ENCODE results near the gene GP2. TPM values are rescaled to one million over a fixed set of nuclear protein-coding genes. Genes with fewer than 3 reads are reported as not detected.

The GP2 gene
- total RNA-seq, 4 donors from 2014 or later, result not detected

GRCh38 chr16:20308266-20308665 lies 19.0 kb downstream of the GP2 start:
- Histone ChIP-seq H3K4me3 (no peak overlapping the region), H3K9me3 (no peaks in the 10 kb centered on the region), H3K36me3 (no peaks in the 10 kb centered on the region), H3K27ac (no peak overlapping the region), H3K27me3 (no peaks in the 10 kb centered on the region), H3K4me1 (no peaks in the 10 kb centered on the region)
- TF ChIP-seq CTCF (IDR thresholded peaks at IDR 0.05 in 4 of 5, conservative IDR thresholded peaks at IDR 0.05 in 1 of 5) (no peak), POLR2A (IDR thresholded peaks at IDR 0.05) (no peak)
- no peak for DNase-seq
- in situ Hi-C loops (cut with MboI; ENCODE audit: low sequenced_read_pairs in 4 of 4) (no loop called here), intact Hi-C loops (cut with DNase I; ENCODE audit: low total_unique reads) (no loop called here)
- ATAC-seq, result no peak

- TF ChIP-seq CTCF (IDR thresholded peaks at IDR 0.05 in 4 of 5, conservative IDR thresholded peaks at IDR 0.05 in 1 of 5) (no peak), POLR2A (IDR thresholded peaks at IDR 0.05) (no peak)
- in situ Hi-C loops (cut with MboI; ENCODE audit: low sequenced_read_pairs in 4 of 4) (no loop called here), intact Hi-C loops (cut with DNase I; ENCODE audit: low total_unique reads) (no loop called here)
Observed at GRCh38 chr16:20307791-20308190, 19.5 kb downstream of the GP2 start.

GRCh38 chr16:20307240-20307671 lies 20.1 kb downstream of the GP2 start:
- no peak for TF ChIP-seq CTCF (IDR thresholded peaks at IDR 0.05 in 4 of 5, conservative IDR thresholded peaks at IDR 0.05 in 1 of 5)
- no peak for TF ChIP-seq POLR2A (IDR thresholded peaks at IDR 0.05)
- no peaks in the 10 kb centered on the region for H3K4me1 ChIP-seq
- H3K36me3 ChIP-seq, result no peaks in the 10 kb centered on the region
- in situ Hi-C loops (cut with MboI; ENCODE audit: low sequenced_read_pairs in 4 of 4) (no loop called here), intact Hi-C loops (cut with DNase I; ENCODE audit: low total_unique reads) (no loop called here)
- no peaks in the 10 kb centered on the region for H3K9me3 ChIP-seq
- ATAC-seq (no peak), DNase-seq (no peak)
- no peak overlapping the region for H3K4me3 ChIP-seq
- no peak overlapping the region for H3K27ac ChIP-seq
- H3K27me3 ChIP-seq, result no peaks in the 10 kb centered on the region

More at GRCh38 chr16:20307791-20308190, 19.5 kb downstream of the GP2 start:
- no peaks in the 10 kb centered on the region for H3K4me1 ChIP-seq
- H3K4me3 ChIP-seq, result no peak overlapping the region
- no peaks in the 10 kb centered on the region for H3K36me3 ChIP-seq
- no peak for DNase-seq
- no peaks in the 10 kb centered on the region for H3K9me3 ChIP-seq
- H3K27ac ChIP-seq, result no peak overlapping the region
- no peak for ATAC-seq
- no peaks in the 10 kb centered on the region for H3K27me3 ChIP-seq

- H3K27ac ChIP-seq, result no peak overlapping the region
- H3K4me1 ChIP-seq, result no peaks in the 10 kb centered on the region
- H3K9me3 ChIP-seq, result no peaks in the 10 kb centered on the region
- DNase-seq (no peak), ATAC-seq (no peak)
- in situ Hi-C loops (cut with MboI; ENCODE audit: low sequenced_read_pairs in 4 of 4), result no loop called here
- no peaks in the 10 kb centered on the region for H3K27me3 ChIP-seq
- intact Hi-C loops (cut with DNase I; ENCODE audit: low total_unique reads), result no loop called here
- no peaks in the 10 kb centered on the region for H3K36me3 ChIP-seq
- TF ChIP-seq POLR2A (IDR thresholded peaks at IDR 0.05), result no peak
- no peak for TF ChIP-seq CTCF (IDR thresholded peaks at IDR 0.05 in 4 of 5, conservative IDR thresholded peaks at IDR 0.05 in 1 of 5)
- no peak overlapping the region for H3K4me3 ChIP-seq
Observed at GRCh38 chr16:20306401-20306800, 20.9 kb downstream of the GP2 start.

- Histone ChIP-seq H3K4me3 (no peak overlapping the region), H3K9me3 (no peaks in the 10 kb centered on the region), H3K36me3 (no peaks in the 10 kb centered on the region), H3K27me3 (no peaks in the 10 kb centered on the region), H3K4me1 (no peaks in the 10 kb centered on the region), H3K27ac (no peak overlapping the region)
- TF ChIP-seq POLR2A (IDR thresholded peaks at IDR 0.05) (no peak), CTCF (IDR thresholded peaks at IDR 0.05 in 4 of 5, conservative IDR thresholded peaks at IDR 0.05 in 1 of 5) (no peak)
- DNase-seq (no peak), ATAC-seq (no peak)
- intact Hi-C loops (cut with DNase I; ENCODE audit: low total_unique reads) (no loop called here), in situ Hi-C loops (cut with MboI; ENCODE audit: low sequenced_read_pairs in 4 of 4) (loop anchor here in 1 of 4 donors (5.0 kb wide), 1 partner anchor 396 kb away; no protein-coding TSS in a partner anchor)
Observed at GRCh38 chr16:20303012-20303411, 24.3 kb downstream of the GP2 start.

Measured in gastrocnemius medialis (tissue), 4 donors.